Calu3 (cell line): ENCODE data around the gene AKAP5. TPM values are rescaled to one million over a fixed set of nuclear protein-coding genes. Genes with fewer than 3 reads are reported as not detected.
A peak's percentile ranks its signal among the peaks of the same experiment; 100 is the strongest.

Source experiments
- BruUV-seq: library from RNA; stranded (reverse); fragments of 400-500 nt; replicated peaks from 2 replicates; lab custom pipeline; 2021; lab: Mats Ljungman, UMichigan
- CTCF ChIA-PET: fragments of 300-600 bp; sonication (Branson Sonifier 250); formaldehyde crosslinking; loops from one replicate; lab custom pipeline; 2022; ENCODE audit warnings: antibody characterized with exemption; lab: Charles Lee
- DNase-seq: peaks from one replicate; pipeline ENCODE4 v3.0.0; 2022
- H3K27ac Mint-ChIP-seq: one replicate; pipeline ENCODE4 v1.8.0; 2022; ENCODE audit warnings: mixed read lengths; ENCODE audit not compliant: unreplicated experiment
- H3K27me3 Mint-ChIP-seq: one replicate; pipeline ENCODE4 v1.8.0; 2022; ENCODE audit warnings: mixed read lengths; ENCODE audit not compliant: unreplicated experiment
- H3K36me3 Mint-ChIP-seq: one replicate; pipeline ENCODE4 v1.8.0; 2022; ENCODE audit warnings: mild to moderate bottlenecking, moderate library complexity, mixed read lengths; ENCODE audit not compliant: insufficient read depth, unreplicated experiment
- H3K4me1 Mint-ChIP-seq: one replicate; pipeline ENCODE4 v1.8.0; 2022; ENCODE audit warnings: mild to moderate bottlenecking, low read depth, mixed read lengths; ENCODE audit not compliant: unreplicated experiment
- H3K4me3 Mint-ChIP-seq: one replicate; pipeline ENCODE4 v1.8.0; 2022; ENCODE audit warnings: mild to moderate bottlenecking, low read depth, moderate library complexity, mixed read lengths; ENCODE audit not compliant: unreplicated experiment
- H3K9me3 Mint-ChIP-seq: one replicate; pipeline ENCODE4 v1.8.0; 2022; ENCODE audit warnings: low read depth, mixed read lengths; ENCODE audit not compliant: unreplicated experiment
- CTCF ChIP-seq: fragments of 200-600 bp; IDR thresholded peaks from one replicate; pipeline ENCODE4 v1.8.0; 2022; ENCODE audit warnings: antibody characterized with exemption; ENCODE audit not compliant: unreplicated experiment
- intact Hi-C: fragments of 100-400 bp; cut with micrococcal nuclease; formaldehyde crosslinking; loops from one replicate; pipeline ENCODE4 v1.10.0; 2022; ENCODE audit not compliant: unreplicated experiment
- total RNA-seq: library from RNA; stranded (reverse); gene quantifications from 2 replicates; pipeline ENCODE4 v1.2.3, GENCODE V29; 2022

The AKAP5 gene
- total RNA-seq, 1 experiment from 2014 or later, result 1.7 TPM

GRCh38 chr14:64504897-64505794 is 39.8 kb downstream of the AKAP5 start:
- CTCF ChIA-PET, result no interaction called here
- peak overlapping the region; percentile 82 for H3K4me3 Mint-ChIP-seq
- intact Hi-C loops, result no loop called here
- no peak for TF ChIP-seq CTCF
- BruUV-seq, result no TSS peak
- no peaks in the 10 kb centered on the region for H3K9me3 Mint-ChIP-seq
- peaks cover 58% of the 10 kb centered on the region for H3K36me3 Mint-ChIP-seq
- peak overlapping the region; percentile 99 for H3K27ac Mint-ChIP-seq
- peak; percentile 85 for DNase-seq
- no peaks in the 10 kb centered on the region for H3K27me3 Mint-ChIP-seq
- H3K4me1 Mint-ChIP-seq, result peaks cover 31% of the 10 kb centered on the region

GRCh38 chr14:64506721-64507120 is 41.4 kb downstream of the AKAP5 start:
- Mint-ChIP-seq H3K9me3 (no peaks in the 10 kb centered on the region), H3K27ac (peak overlapping the region; percentile 27), H3K36me3 (peaks cover 56% of the 10 kb centered on the region), H3K4me1 (peaks cover 39% of the 10 kb centered on the region), H3K27me3 (no peaks in the 10 kb centered on the region), H3K4me3 (peak overlapping the region; percentile 82)
- CTCF ChIA-PET, result no interaction called here
- BruUV-seq, result no TSS peak
- intact Hi-C loops, result no loop called here
- DNase-seq, result no peak
- TF ChIP-seq CTCF, result no peak

GRCh38 chr14:64507376-64508156 is 42.3 kb downstream of the AKAP5 start:
- intact Hi-C loops, result no loop called here
- H3K27ac Mint-ChIP-seq, result peak overlapping the region; percentile 27
- no peak for TF ChIP-seq CTCF
- peak overlapping the region; percentile 82 for H3K4me3 Mint-ChIP-seq
- H3K9me3 Mint-ChIP-seq, result no peaks in the 10 kb centered on the region
- no peaks in the 10 kb centered on the region for H3K27me3 Mint-ChIP-seq
- CTCF ChIA-PET, result no interaction called here
- H3K36me3 Mint-ChIP-seq, result peaks cover 48% of the 10 kb centered on the region
- BruUV-seq, result no TSS peak
- peak; percentile 14 for DNase-seq
- H3K4me1 Mint-ChIP-seq, result peaks cover 39% of the 10 kb centered on the region

- TF ChIP-seq CTCF, result no peak
- CTCF ChIA-PET, result no interaction called here
- H3K4me3 Mint-ChIP-seq, result no peak overlapping the region
- H3K9me3 Mint-ChIP-seq, result no peaks in the 10 kb centered on the region
- no peak overlapping the region for H3K27ac Mint-ChIP-seq
- intact Hi-C loops, result no loop called here
- no peak for DNase-seq
- H3K4me1 Mint-ChIP-seq, result peaks cover 39% of the 10 kb centered on the region
- no TSS peak for BruUV-seq
- peaks cover 41% of the 10 kb centered on the region for H3K36me3 Mint-ChIP-seq
- no peaks in the 10 kb centered on the region for H3K27me3 Mint-ChIP-seq
Measured at GRCh38 chr14:64508215-64508776, 43.0 kb downstream of the AKAP5 start.
